OCI-LY7 (cell line): Measurements from ENCODE around the gene CACNA2D4. TPM values are rescaled to one million over a fixed set of nuclear protein-coding genes. Genes with fewer than 3 reads are reported as not detected.

Experiments used
- BruUV-seq: library from RNA; stranded (reverse); fragments of 400-500 nt; replicated peaks from 2 replicates; lab custom pipeline; 2021; lab: Mats Ljungman, UMichigan
- CTCF ChIA-PET: fragments of 300-600 bp; sonication (Branson Sonifier 250); formaldehyde crosslinking; loops from one replicate; lab custom pipeline; 2022; ENCODE audit warnings: antibody characterized with exemption; ENCODE audit not compliant: unreplicated experiment; lab: Charles Lee
- POLR2A ChIA-PET: fragments of 300-600 bp; sonication (Branson Sonifier 250); formaldehyde crosslinking; loops from one replicate; lab custom pipeline; 2022; ENCODE audit warnings: antibody characterized with exemption; lab: Charles Lee
- DNase-seq: peaks from one replicate; pipeline ENCODE4 v3.0.0-alpha.2; 2015; ENCODE audit warnings: low spot score
- H2AFZ ChIP-seq: fragments of 200-600 bp; sonication (generic), shearing (Covaris generic); 2 replicates; pipeline ENCODE4 v1.6.1; 2014; ENCODE audit warnings: mild to moderate bottlenecking, antibody characterized with exemption, low read length, moderate library complexity
- H3K27ac ChIP-seq: fragments of 200-600 bp; sonication (generic); 2 replicates; pipeline ENCODE4 v1.5.1; 2014; ENCODE audit warnings: mixed run types, low read depth, mild to moderate bottlenecking, moderate library complexity, low read length, inconsistent platforms; ENCODE audit not compliant: poor library complexity, severe bottlenecking
- H3K36me3 ChIP-seq: fragments of 200-600 bp; sonication (generic); 2 replicates; pipeline ENCODE4 v1.6.1; 2014; ENCODE audit warnings: mild to moderate bottlenecking, antibody characterized with exemption, low read length, moderate library complexity, mixed read lengths; ENCODE audit not compliant: insufficient read depth
- H3K4me1 ChIP-seq: fragments of 200-600 bp; sonication (generic); 2 replicates; pipeline ENCODE4 v1.5.1; 2014; ENCODE audit warnings: mild to moderate bottlenecking, low read length; ENCODE audit not compliant: insufficient read depth, poor library complexity, severe bottlenecking
- H3K4me2 ChIP-seq: fragments of 200-600 bp; sonication (generic); 2 replicates; pipeline ENCODE4 v1.6.1; 2014; ENCODE audit warnings: mild to moderate bottlenecking, low read length
- H3K4me3 ChIP-seq: fragments of 200-600 bp; sonication (generic); 2 replicates; pipeline ENCODE4 v1.5.1; 2014; ENCODE audit warnings: mild to moderate bottlenecking, low read depth, low read length; ENCODE audit not compliant: poor library complexity, severe bottlenecking
- H3K79me2 ChIP-seq: fragments of 200-600 bp; sonication (generic); 2 replicates; pipeline ENCODE4 v1.6.1; 2016; ENCODE audit warnings: low read depth, mild to moderate bottlenecking, low read length, moderate library complexity, mixed read lengths; ENCODE audit not compliant: insufficient read depth
- H3K9me2 ChIP-seq: fragments of 200-600 bp; sonication (generic); 2 replicates; pipeline ENCODE4 v1.6.1; 2016; ENCODE audit warnings: mild to moderate bottlenecking, low read length, mixed read lengths; ENCODE audit not compliant: insufficient read depth
- H3K9me3 ChIP-seq: fragments of 200-600 bp; sonication (generic); 2 replicates; pipeline ENCODE4 v1.6.1; 2014; ENCODE audit warnings: mild to moderate bottlenecking, mixed run types, low read length, mixed read lengths
- H4K20me1 ChIP-seq: fragments of 200-600 bp; sonication (generic); 2 replicates; pipeline ENCODE4 v1.6.1; 2014; ENCODE audit warnings: mild to moderate bottlenecking, antibody characterized with exemption, low read length, moderate library complexity, mixed read lengths; ENCODE audit not compliant: insufficient read depth
- EZH2phosphoT487 ChIP-seq: fragments of 200-600 bp; sonication (generic); IDR thresholded peaks from 2 replicates; pipeline ENCODE4 v1.6.1; 2018; ENCODE audit warnings: low read depth, borderline replicate concordance, mild to moderate bottlenecking, mixed run types, antibody characterized with exemption, low read length, moderate library complexity, mixed read lengths
- intact Hi-C: fragments of 100-400 bp; cut with micrococcal nuclease; formaldehyde crosslinking; loops from one replicate; pipeline ENCODE4 v1.10.0; 2022; ENCODE audit not compliant: unreplicated experiment
- total RNA-seq, 2 experiments: library from RNA; depleted of rRNA in 1 of 2; stranded (reverse); fragments of >200 nt in 1 of 2; shearing (Covaris generic) in 1 of 2; gene quantifications; 2 replicates each; pipeline ENCODE4 v1.2.3, GENCODE V29; 2014 to 2022
- TF ChIP-seq, protein P1 (sequence below): fragments of 200-600 bp; sonication (generic); conservative IDR thresholded peaks from 2 replicates; pipeline ENCODE4 v1.5.1; 2014; ENCODE audit warnings: mild to moderate bottlenecking, antibody characterized with exemption, low read length, moderate library complexity, mixed read lengths

The CACNA2D4 gene
- total RNA-seq, 2 experiments from 2014 or later = 0.13 TPM; not detected in 1

DNA sequence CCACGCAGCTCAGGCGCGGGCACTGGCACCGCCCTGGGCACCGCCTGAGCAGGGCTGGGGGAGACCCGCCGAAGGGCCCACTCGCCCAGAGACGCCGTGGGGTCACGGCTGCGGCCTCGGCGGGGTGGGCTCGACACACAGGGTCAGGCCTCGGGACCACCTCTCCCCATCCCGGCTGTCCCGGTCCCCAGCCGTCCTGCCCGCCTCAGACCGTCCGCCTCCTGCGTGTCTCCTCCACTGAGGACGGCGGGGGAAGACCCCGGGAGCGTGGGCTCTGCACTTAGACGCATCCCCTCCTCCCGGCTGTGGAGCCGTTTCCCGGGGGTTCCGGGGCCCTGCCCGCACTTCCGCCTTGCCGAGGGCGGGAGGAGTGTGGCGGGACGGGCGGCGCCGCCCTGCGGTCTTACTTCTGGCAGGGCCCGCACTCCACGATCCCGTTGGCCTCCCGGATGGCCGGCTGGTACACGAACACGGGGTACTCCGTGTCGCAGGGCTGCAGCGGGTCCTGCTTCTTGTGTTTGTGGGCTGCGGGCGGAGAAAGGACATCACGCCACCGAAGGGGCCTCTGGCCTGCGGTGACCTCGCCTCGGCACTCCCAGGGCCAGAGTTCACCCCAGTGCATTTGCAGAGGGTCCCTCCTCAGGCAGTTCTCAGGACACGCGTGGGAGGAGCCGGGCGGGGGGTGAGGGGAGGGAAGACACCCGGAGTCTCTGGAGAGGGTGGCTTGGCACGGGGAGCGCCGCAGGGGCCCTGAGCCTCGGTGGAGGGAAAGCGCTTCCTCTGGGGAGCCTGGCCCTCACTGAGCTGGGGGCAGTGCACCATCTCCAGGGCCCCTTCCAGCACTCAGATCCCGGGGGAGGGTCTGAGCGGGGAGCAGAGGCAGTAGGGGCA lies 121.2 kb downstream of the CACNA2D4 start:
- DNase-seq = no peak
- H3K79me2 ChIP-seq = no peaks in the 10 kb centered on the region
- H3K4me2 ChIP-seq = peak overlapping the region; percentile 86
- CTCF ChIA-PET = no interaction called here
- no peaks in the 10 kb centered on the region for H3K9me3 ChIP-seq
- H3K4me1 ChIP-seq = peaks cover 22% of the 10 kb centered on the region
- H3K4me3 ChIP-seq = peak overlapping the region; percentile 66
- BruUV-seq = no TSS peak
- H4K20me1 ChIP-seq = no peaks in the 10 kb centered on the region
- H3K9me2 ChIP-seq = no peaks in the 10 kb centered on the region
- POLR2A ChIA-PET = no interaction called here
- intact Hi-C loops = loop anchor here (2.0 to 10.0 kb wide), 3 partner anchors 238 to 786 kb away; no protein-coding TSS in a partner anchor
- TF ChIP-seq, protein P1, sequence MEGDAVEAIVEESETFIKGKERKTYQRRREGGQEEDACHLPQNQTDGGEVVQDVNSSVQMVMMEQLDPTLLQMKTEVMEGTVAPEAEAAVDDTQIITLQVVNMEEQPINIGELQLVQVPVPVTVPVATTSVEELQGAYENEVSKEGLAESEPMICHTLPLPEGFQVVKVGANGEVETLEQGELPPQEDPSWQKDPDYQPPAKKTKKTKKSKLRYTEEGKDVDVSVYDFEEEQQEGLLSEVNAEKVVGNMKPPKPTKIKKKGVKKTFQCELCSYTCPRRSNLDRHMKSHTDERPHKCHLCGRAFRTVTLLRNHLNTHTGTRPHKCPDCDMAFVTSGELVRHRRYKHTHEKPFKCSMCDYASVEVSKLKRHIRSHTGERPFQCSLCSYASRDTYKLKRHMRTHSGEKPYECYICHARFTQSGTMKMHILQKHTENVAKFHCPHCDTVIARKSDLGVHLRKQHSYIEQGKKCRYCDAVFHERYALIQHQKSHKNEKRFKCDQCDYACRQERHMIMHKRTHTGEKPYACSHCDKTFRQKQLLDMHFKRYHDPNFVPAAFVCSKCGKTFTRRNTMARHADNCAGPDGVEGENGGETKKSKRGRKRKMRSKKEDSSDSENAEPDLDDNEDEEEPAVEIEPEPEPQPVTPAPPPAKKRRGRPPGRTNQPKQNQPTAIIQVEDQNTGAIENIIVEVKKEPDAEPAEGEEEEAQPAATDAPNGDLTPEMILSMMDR = no peak
- no peak for TF ChIP-seq EZH2phosphoT487
- peak overlapping the region; percentile 92 for H2AFZ ChIP-seq
- no peak overlapping the region for H3K27ac ChIP-seq
- no peaks in the 10 kb centered on the region for H3K36me3 ChIP-seq

DNA sequence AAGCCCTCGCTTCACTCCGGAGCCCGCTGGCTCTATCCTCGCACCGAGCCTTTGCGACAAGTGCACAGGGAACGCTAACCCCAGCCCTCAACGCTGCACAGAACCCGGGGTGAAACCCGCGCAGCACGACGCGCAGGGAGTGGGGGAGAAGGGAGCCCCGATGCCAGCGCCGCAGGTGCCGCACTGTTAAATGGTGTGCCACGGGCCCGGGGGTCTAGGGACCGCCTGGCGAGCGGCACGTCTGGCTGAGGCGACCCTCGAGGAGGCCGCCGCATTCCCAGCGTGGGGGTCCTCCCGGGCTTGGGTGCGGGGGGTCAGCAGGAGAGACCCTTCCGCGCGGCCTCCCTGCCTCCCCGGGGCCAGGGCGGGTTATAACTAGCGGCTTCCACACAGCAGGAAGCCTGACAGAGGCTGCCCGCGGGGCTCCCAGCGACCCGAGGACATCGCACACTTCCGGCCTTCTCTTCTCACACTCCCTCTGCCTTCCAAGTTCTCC lies 121.9 kb downstream of the CACNA2D4 start:
- intact Hi-C loops = loop anchor here (1.0 to 10.0 kb wide), 4 partner anchors 144 to 786 kb away; no protein-coding TSS in a partner anchor
- TF ChIP-seq, protein P1 = no peak
- no peak for TF ChIP-seq EZH2phosphoT487
- Histone ChIP-seq H3K9me3 (no peaks in the 10 kb centered on the region), H3K27ac (no peak overlapping the region), H3K79me2 (no peaks in the 10 kb centered on the region), H4K20me1 (no peaks in the 10 kb centered on the region), H2AFZ (peak overlapping the region; percentile 92), H3K4me2 (peak overlapping the region; percentile 86), H3K36me3 (no peaks in the 10 kb centered on the region), H3K4me1 (peaks cover 27% of the 10 kb centered on the region), H3K9me2 (no peaks in the 10 kb centered on the region), H3K4me3 (peak overlapping the region; percentile 66)
- ChIA-PET POLR2A (no interaction called here), CTCF (no interaction called here)
- peak; percentile 18 for DNase-seq
- no TSS peak for BruUV-seq
